Stimulated activated CD4-positive, alpha-beta T cell treated with anti-CD3 and anti-CD28 coated beads, Interleukin-15, amount 100 ng/mL, for 48 hours (primary cell): ENCODE results near the gene AAMP.

ENCODE experiments used
- DNase-seq, 2 donors: peaks; one replicate each; pipeline ENCODE4 v3.0.0-alpha.2; 2020; ENCODE audit warnings: low read depth in 2 of 2

AAMP gene

DNA sequence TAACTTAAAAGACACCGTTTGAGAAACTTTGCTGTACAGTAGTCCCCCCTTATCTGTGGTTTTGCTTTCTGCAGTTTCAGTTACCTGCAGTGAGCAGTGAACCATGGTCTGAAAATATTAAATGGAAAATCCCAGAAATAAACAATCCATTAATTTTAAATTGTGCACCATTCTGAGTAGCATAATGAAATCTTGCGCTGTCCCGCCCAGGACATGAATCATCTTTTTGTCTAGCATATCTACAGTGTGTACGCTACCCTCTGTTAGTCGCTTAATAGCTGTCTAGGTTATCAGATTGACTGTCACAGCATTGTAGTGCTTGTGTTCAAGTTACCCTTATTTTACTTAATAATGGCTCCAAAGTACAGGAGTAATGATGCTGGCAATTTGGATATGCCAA, 46.9 kb downstream of the AAMP start:
- DNase-seq: no peak

DNA sequence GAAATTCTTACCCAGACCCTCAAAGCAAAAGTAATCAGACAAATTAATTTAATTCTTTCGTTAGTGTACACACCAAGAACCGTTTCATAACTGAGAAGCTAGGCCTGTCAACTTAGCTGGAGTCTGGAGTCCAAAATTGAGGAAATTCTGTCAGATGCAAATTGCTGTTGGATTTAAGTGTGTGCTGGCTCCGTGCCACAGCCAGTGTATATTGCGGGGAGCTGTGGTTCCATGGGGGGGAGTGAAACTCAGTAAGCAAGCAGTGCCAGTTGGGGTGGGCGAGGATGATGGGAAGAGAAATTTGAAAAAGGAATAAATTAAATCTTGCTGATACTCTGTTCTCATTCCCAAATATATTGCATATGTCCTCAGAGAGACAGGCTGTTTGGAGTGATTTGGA, 48.9 kb downstream of the AAMP start:
- no peak for DNase-seq

DNA sequence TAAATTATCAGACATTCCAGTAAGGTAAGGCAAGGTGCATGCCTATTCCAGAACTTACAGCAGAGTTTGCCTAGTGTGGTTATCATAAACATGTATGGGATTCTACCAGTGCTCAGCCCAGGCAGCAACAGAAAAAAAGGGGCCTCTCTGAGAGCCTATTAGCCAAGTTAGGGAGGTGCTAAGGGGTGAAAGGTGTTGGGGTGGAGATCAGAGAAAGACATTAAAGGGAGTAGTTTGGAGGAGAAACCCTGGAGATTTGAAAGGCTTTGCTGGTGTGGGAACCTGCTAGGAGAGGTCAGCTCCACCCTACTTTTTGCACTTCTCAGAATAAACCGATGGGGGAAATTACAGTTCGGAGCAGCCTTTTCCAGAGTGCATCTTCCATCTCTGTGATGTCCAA, 50.0 kb downstream of the AAMP start:
- DNase-seq: no peak

DNA sequence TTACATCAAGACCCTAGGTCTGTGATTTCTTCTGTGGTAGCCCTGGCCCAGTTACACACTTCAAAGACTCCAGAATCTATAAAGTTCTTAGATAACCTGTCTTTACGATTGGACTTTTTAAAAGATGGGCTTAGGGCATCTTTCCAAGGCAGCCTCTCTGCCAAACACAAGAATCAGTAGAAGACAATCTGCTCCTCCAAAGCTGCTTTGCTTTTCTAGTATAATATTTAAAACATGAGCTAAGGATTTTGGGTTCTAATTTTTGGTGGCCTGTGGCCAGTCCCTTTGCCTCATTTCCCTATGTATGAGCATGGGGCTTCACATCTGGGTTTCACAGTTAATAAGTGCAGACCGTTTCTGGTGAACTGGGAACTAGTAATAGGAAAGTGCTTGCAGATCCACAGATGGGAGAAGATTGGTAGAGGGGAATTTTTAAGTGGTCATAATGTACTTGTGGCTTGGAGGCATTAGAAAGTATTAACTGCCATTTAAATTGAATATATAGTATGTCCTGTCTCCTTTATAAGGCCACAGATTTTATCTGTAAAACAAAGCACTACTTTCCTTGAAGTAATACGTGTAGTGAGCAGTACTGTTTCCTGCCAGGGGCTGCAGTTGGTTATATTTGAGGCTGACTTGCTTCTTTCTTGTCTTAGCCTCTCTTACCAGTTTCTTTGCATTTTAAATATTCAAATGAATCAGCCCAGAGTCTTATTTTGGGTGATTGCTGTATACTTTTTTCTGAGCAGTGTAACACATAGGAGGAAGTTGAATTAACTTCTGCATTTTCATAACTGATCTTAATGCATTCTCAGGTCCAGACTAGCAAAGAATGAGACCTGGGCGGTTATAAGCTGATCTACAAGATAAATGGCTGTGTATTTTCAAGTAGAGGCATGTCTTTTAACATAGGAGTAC, 51.4 kb downstream of the AAMP start:
- no peak for DNase-seq

DNA sequence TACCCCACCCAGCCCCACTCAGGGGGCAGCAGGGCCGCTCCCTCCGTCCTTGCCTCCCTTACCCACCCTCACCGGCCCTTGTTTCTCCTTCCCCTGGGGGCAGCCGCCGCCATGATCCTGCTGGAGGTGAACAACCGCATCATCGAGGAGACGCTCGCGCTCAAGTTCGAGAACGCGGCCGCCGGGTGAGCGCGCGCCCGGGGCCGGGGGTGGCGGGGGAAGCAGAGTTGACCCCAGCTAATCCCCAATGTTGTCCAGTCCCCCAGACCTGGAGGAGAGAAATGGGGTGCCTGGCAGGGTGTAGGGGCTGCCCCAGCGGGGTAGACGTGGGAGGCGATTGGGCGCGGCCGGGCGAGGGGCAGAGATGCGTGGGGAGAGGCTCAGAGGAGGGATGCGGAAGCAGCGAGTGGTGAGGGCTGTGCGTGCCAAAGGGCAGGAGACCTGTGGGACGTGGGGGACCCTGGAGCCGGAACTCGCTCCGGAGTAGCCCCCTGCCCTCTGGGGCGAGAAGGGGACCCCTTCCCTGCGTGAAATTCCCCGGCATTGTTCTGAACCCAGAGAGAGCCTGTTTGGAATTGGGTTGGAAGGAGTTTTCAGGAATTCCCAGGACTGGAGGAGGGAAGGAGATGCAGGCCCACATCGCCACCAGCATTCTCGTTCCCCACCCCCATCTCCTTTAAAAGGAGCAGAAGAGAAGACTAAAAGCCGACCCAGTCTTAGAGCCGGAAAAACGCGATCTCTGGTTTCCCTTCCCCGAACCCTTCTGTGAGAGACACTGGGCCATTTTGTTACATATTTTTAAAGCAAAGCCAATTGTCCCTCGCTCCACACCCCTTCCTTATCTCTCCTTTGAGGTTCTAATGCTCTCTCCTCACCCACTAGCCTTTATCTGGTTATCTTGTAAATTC, 52.3 kb downstream of the AAMP start:
- peak; percentile 66 to 68 for DNase-seq

DNA sequence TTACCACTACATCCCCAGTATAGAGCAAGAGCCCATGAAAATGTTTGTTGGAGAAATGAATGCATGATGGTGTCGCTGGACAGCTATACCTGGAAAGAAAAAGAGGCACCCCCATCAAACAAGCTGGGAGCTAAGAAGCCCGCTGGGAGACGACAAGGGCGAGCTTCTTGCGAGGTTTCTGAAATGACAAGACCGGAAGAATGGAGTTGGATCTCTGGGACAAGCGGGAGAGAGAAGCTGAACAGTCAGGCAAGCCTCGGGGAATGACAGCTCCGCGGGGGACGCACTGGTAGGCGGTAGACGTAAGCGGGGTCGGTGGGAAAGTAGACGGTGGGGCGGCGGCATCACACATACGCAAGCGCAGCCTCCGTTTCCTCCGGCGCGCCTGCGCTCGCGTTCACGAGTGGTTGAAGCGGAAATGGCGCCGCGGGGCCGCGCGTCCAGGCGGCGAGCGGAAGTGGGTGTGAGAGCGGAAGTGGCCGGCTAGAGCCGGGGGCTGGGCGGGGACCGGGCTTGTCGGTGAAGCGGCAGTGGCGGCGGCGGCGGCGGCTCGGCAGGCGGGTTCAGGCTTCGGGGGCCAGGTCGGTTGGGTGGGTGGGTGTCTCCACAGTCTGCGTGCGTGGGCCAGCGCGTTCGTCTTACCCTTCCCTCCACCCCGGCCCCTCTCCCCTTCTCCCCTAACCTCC, 53.1 kb downstream of the AAMP start, which contains the start of gene ARPC2:
Gene ARPC2 (plus strand): TSS at position 516 of the 686 bp plus-strand sequence. CDS start 282 bp downstream, outside the sequence.
- peak; percentile 86 to 92 for DNase-seq

DNA sequence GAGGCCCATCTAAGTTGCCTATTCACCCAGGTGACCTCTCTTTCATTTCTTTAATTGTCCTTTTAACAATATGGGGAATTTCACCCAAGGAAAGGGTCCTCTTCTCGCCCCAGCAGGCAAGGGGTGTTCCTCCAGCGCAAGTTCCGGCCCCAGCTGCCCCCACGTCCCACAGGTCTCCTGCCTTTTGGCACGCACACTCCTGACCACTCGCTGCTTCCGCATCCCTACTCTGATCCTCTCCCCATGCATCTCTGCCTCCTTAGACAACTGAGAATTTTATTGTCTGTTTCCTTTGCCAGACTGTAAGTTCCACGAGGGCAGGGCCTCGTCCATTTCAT, 53.6 kb downstream of the AAMP start:
- DNase-seq: no peak
